ENCODE measurements around the gene KATNAL1. TPM values are rescaled to one million over a fixed set of nuclear protein-coding genes. Genes with fewer than 3 reads are reported as not detected.

KATNAL1 gene
- total RNA-seq, 3 donors from 2014 or later (not counting 1 experiment from before 2014, with no cell fraction given) = 15.0 to 22.8 (median 21.9) TPM

GRCh38 chr13:30339738-30340330, 32.5 kb upstream of the KATNAL1 start:
- Mint-ChIP-seq H3K27me3 (ENCODE audit: low read depth in 2 of 2) (no peaks in the 10 kb centered on the region), H3K36me3 (peaks cover 10% of the 10 kb centered on the region), H3K4me1 (peaks cover 10 to 11% of the 10 kb centered on the region in 2 donors), H3K27ac (no peak overlapping the region), H3K4me3 (no peak overlapping the region), H3K9me3 (no peaks in the 10 kb centered on the region)
- WGBS (ENCODE audit: insufficient coverage) = 96% methylated on average over 12 of the region's 12 CpGs
- DNase-seq = no peak
- Histone ChIP-seq H3K36me3 (ENCODE audit: control insufficient read depth, insufficient read depth, low read length) (peaks cover 6% of the 10 kb centered on the region), H3K4me3 (ENCODE audit: low read length) (no peak overlapping the region), H3K4me1 (ENCODE audit: control insufficient read depth, insufficient read depth, low read length) (peaks cover 6% of the 10 kb centered on the region), H3K27me3 (ENCODE audit: control insufficient read depth, insufficient read depth, low read length) (no peaks in the 10 kb centered on the region), H3K27ac (ENCODE audit: low read length) (no peak overlapping the region), H3K9me3 (ENCODE audit: control insufficient read depth, insufficient read depth, low read length) (no peaks in the 10 kb centered on the region)
- intact Hi-C loops (cut with micrococcal nuclease) = no loop called here
- ATAC-seq = no peak
- no peak for TF ChIP-seq CTCF (IDR thresholded peaks at IDR 0.05)

- no peak overlapping the region for H3K27ac Mint-ChIP-seq
- H3K9me3 ChIP-seq (ENCODE audit: control insufficient read depth, insufficient read depth, low read length) = no peaks in the 10 kb centered on the region
- peaks cover 10 to 11% of the 10 kb centered on the region in 2 donors for H3K4me1 Mint-ChIP-seq
- ATAC-seq (no peak), DNase-seq (no peak)
- H3K27me3 ChIP-seq (ENCODE audit: control insufficient read depth, insufficient read depth, low read length) = no peaks in the 10 kb centered on the region
- H3K4me1 ChIP-seq (ENCODE audit: control insufficient read depth, insufficient read depth, low read length) = peaks cover 6% of the 10 kb centered on the region
- WGBS (ENCODE audit: insufficient coverage) = 86% methylated on average over 3 of the region's 3 CpGs
- no peaks in the 10 kb centered on the region for H3K27me3 Mint-ChIP-seq (ENCODE audit: low read depth in 2 of 2)
- H3K4me3 ChIP-seq (ENCODE audit: low read length) = no peak overlapping the region
- peaks cover 10% of the 10 kb centered on the region for H3K36me3 Mint-ChIP-seq
- H3K4me3 Mint-ChIP-seq = no peak overlapping the region
- intact Hi-C loops (cut with micrococcal nuclease) = no loop called here
- TF ChIP-seq CTCF (IDR thresholded peaks at IDR 0.05) = no peak
- H3K36me3 ChIP-seq (ENCODE audit: control insufficient read depth, insufficient read depth, low read length) = peaks cover 6% of the 10 kb centered on the region
- H3K27ac ChIP-seq (ENCODE audit: low read length) = no peak overlapping the region
- no peaks in the 10 kb centered on the region for H3K9me3 Mint-ChIP-seq
Measured at GRCh38 chr13:30338952-30339351, 31.6 kb upstream of the KATNAL1 start.

GRCh38 chr13:30338331-30338851, 31.0 kb upstream of the KATNAL1 start:
- no peak for ATAC-seq
- no peaks in the 10 kb centered on the region for H3K27me3 Mint-ChIP-seq (ENCODE audit: low read depth in 2 of 2)
- H3K36me3 Mint-ChIP-seq = peaks cover 10% of the 10 kb centered on the region
- no peak for TF ChIP-seq CTCF (IDR thresholded peaks at IDR 0.05)
- DNase-seq = no peak
- intact Hi-C loops (cut with micrococcal nuclease) = no loop called here
- Histone ChIP-seq H3K27me3 (ENCODE audit: control insufficient read depth, insufficient read depth, low read length) (no peaks in the 10 kb centered on the region), H3K27ac (ENCODE audit: low read length) (no peak overlapping the region), H3K9me3 (ENCODE audit: control insufficient read depth, insufficient read depth, low read length) (no peaks in the 10 kb centered on the region), H3K36me3 (ENCODE audit: control insufficient read depth, insufficient read depth, low read length) (peaks cover 6% of the 10 kb centered on the region), H3K4me1 (ENCODE audit: control insufficient read depth, insufficient read depth, low read length) (peaks cover 6% of the 10 kb centered on the region), H3K4me3 (ENCODE audit: low read length) (no peak overlapping the region)
- peaks cover 10 to 11% of the 10 kb centered on the region in 2 donors for H3K4me1 Mint-ChIP-seq
- no peak overlapping the region for H3K27ac Mint-ChIP-seq
- no peaks in the 10 kb centered on the region for H3K9me3 Mint-ChIP-seq
- H3K4me3 Mint-ChIP-seq = no peak overlapping the region
- 94% methylated on average over 6 of the region's 6 CpGs for WGBS (ENCODE audit: insufficient coverage)

Data from natural killer cell (primary cell).